ENCODE data around the gene RHOC.
A peak's percentile ranks its signal among the peaks of the same experiment; 100 is the strongest.

RHOC gene

GRCh38 chr1:112717263-112717873, 10.4 kb upstream of the RHOC start:
- no peak for DNase-seq (ENCODE audit: low read depth)

GRCh38 chr1:112716133-112716720, 9.3 kb upstream of the RHOC start:
- DNase-seq (ENCODE audit: low read depth): peak; percentile 77

- peak; percentile 75 for DNase-seq (ENCODE audit: low read depth)
Measured at GRCh38 chr1:112715264-112716053, 8.5 kb upstream of the RHOC start, which contains the start of gene PPM1J. Gene PPM1J, minus strand, starts transcription at chr1:112715332. Its CDS starts 31 bp downstream, at chr1:112715301.

GRCh38 chr1:112714313-112715263, 7.7 kb upstream of the RHOC start:
- no peak for DNase-seq (ENCODE audit: low read depth)

- DNase-seq (ENCODE audit: low read depth): no peak
Measured at GRCh38 chr1:112713466-112714312, 6.8 kb upstream of the RHOC start.

- DNase-seq (ENCODE audit: low read depth): no peak
Measured at GRCh38 chr1:112712701-112713128, 5.8 kb upstream of the RHOC start.

- no peak for DNase-seq (ENCODE audit: low read depth)
Measured at GRCh38 chr1:112712191-112712590, 5.3 kb upstream of the RHOC start.

GRCh38 chr1:112711670-112712069, 4.7 kb upstream of the RHOC start:
- DNase-seq (ENCODE audit: low read depth): no peak

- DNase-seq (ENCODE audit: low read depth): no peak
Measured at GRCh38 chr1:112711041-112711440, 4.1 kb upstream of the RHOC start.

- no peak for DNase-seq (ENCODE audit: low read depth)
Measured at GRCh38 chr1:112710586-112710985, 3.7 kb upstream of the RHOC start.

GRCh38 chr1:112710159-112710558, 3.2 kb upstream of the RHOC start:
- no peak for DNase-seq (ENCODE audit: low read depth)

- no peak for DNase-seq (ENCODE audit: low read depth)
Measured at GRCh38 chr1:112708489-112708888, 1.6 kb upstream of the RHOC start.

- no peak for DNase-seq (ENCODE audit: low read depth)
Measured at GRCh38 chr1:112708002-112708448, 1.1 kb upstream of the RHOC start.

GRCh38 chr1:112707221-112708001, 484 bp upstream of the RHOC start:
- DNase-seq (ENCODE audit: low read depth): peak; percentile 67

GRCh38 chr1:112704934-112705627, 1.8 kb downstream of the RHOC start:
- peak; percentile 97 for DNase-seq (ENCODE audit: low read depth)

GRCh38 chr1:112704391-112704933, 2.5 kb downstream of the RHOC start:
- no peak for DNase-seq (ENCODE audit: low read depth)

GRCh38 chr1:112703706-112704105, 3.2 kb downstream of the RHOC start:
- DNase-seq (ENCODE audit: low read depth): no peak

GRCh38 chr1:112702420-112703261, 4.3 kb downstream of the RHOC start:
- DNase-seq (ENCODE audit: low read depth): no peak

All from HS-5 (cell line).